HepG2 (cell line): ENCODE results near the gene SPOPL. TPM values are rescaled to one million over a fixed set of nuclear protein-coding genes. Genes with fewer than 3 reads are reported as not detected.
A peak's percentile ranks its signal among the peaks of the same experiment; 100 is the strongest.

Source experiments
- CEBPB ChIP-seq: IDR thresholded peaks from 2 replicates; pipeline ENCODE4 v1.6.1; 2011; ENCODE audit warnings: low read depth, low read length, improper control_type of control experiment, borderline replicate concordance
- HNF4G ChIP-seq, 2 experiments: sonication (generic) in 1 of 2; formaldehyde crosslinking in 1 of 2; IDR thresholded peaks; 2 replicates each; pipeline versions ENCODE4 v1.4.0 to v1.6.1; 2011 to 2020; ENCODE audit warnings: borderline replicate concordance in 2 of 2, low read depth in 2 of 2, mild to moderate bottlenecking in 2 of 2, low read length in 1 of 2, missing genetic modification reagents in 1 of 2, moderate library complexity in 1 of 2
- HOXA5 ChIP-seq: sonication (generic); formaldehyde crosslinking; IDR thresholded peaks from 2 replicates; pipeline ENCODE4 v1.4.0; 2020; ENCODE audit warnings: missing genetic modification reagents
- IRF2 ChIP-seq: IDR thresholded peaks from 2 replicates; pipeline ENCODE4 v1.6.1; 2018; ENCODE audit warnings: missing genetic modification reagents, missing compliant biosample characterization
- KDM1A ChIP-seq: IDR thresholded peaks from 2 replicates; pipeline ENCODE4 v1.6.1; 2016; ENCODE audit warnings: missing compliant biosample characterization
- KLF15 ChIP-seq: sonication (generic); formaldehyde crosslinking; IDR thresholded peaks from 2 replicates; pipeline ENCODE4 v1.8.1; 2023; ENCODE audit warnings: borderline replicate concordance, mild to moderate bottlenecking, inconsistent platforms, missing genetic modification reagents, mixed read lengths
- MED1 ChIP-seq: sonication (generic); formaldehyde crosslinking; IDR thresholded peaks from 2 replicates; pipeline ENCODE4 v1.4.0; 2020; ENCODE audit warnings: missing genetic modification reagents
- MIER3 ChIP-seq: IDR thresholded peaks from 2 replicates; pipeline ENCODE4 v1.6.1; 2016; ENCODE audit warnings: missing compliant biosample characterization, borderline replicate concordance
- PITX1 ChIP-seq: sonication (generic); formaldehyde crosslinking; IDR thresholded peaks from 2 replicates; pipeline ENCODE4 v1.5.1; 2020; ENCODE audit warnings: mild to moderate bottlenecking, missing genetic modification reagents
- SAP130 ChIP-seq: IDR thresholded peaks from 2 replicates; pipeline ENCODE4 v1.6.1; 2016; ENCODE audit warnings: low read depth
- SMC3 ChIP-seq: IDR thresholded peaks from 2 replicates; pipeline ENCODE4 v1.6.1; 2011; ENCODE audit warnings: low read length, improper control_type of control experiment
- ZBTB20 ChIP-seq: sonication (generic); formaldehyde crosslinking; IDR thresholded peaks from 2 replicates; pipeline ENCODE4 v1.8.1; 2023; ENCODE audit warnings: missing genetic modification reagents, low read depth, mild to moderate bottlenecking, borderline replicate concordance
- ZNF414 ChIP-seq: sonication (generic); formaldehyde crosslinking; IDR thresholded peaks from 2 replicates; pipeline ENCODE4 v1.5.0; 2020; ENCODE audit warnings: missing genetic modification reagents
- ZNF772 ChIP-seq: sonication (generic); formaldehyde crosslinking; IDR thresholded peaks from 2 replicates; pipeline ENCODE4 v1.5.0; 2020; ENCODE audit warnings: mild to moderate bottlenecking, missing genetic modification reagents
- ZNF784 ChIP-seq: sonication (generic); formaldehyde crosslinking; IDR thresholded peaks from 2 replicates; pipeline ENCODE4 v1.5.1; 2020; ENCODE audit warnings: missing genetic modification reagents, mild to moderate bottlenecking, borderline replicate concordance
- ZSCAN22 ChIP-seq: sonication (generic); formaldehyde crosslinking; IDR thresholded peaks from 2 replicates; pipeline ENCODE4 v1.4.0; 2020; ENCODE audit warnings: mild to moderate bottlenecking, missing genetic modification reagents
- polyA plus RNA-seq, 8 experiments: library from polyadenylated mRNA; depleted of rRNA in 3 of 8; stranded (reverse) in 7 of 8; unstranded in 1 of 8; fragments of >200 nt; fragmentation: Illumina TruSeq in 4 of 8; extraction: Trizol in 4 of 8; gene quantifications; 2 replicates each; pipeline versions ENCODE4 v1.2.1 to v1.2.3, GENCODE V29; 2011 to 2016; ENCODE audit warnings: low read depth in 4 of 8, missing spikeins in 1 of 8, mixed read lengths in 1 of 8; ENCODE audit not compliant: insufficient read depth in 1 of 8
- total RNA-seq, 5 experiments: library from RNA; depleted of rRNA; stranded (reverse); fragments of >200 nt; fragmentation: Illumina TruSeq; extraction: Trizol; gene quantifications; 2 replicates each; pipeline ENCODE4 v1.2.3, GENCODE V29; 2016; ENCODE audit warnings: low read depth in 1 of 5
- TF ChIP-seq, protein P1 (sequence below): sonication (generic); formaldehyde crosslinking; conservative IDR thresholded peaks from 2 replicates; pipeline ENCODE4 v1.8.0; 2022; ENCODE audit warnings: low read depth, missing genetic modification reagents
- TF ChIP-seq, protein P2 (sequence below): sonication (generic); formaldehyde crosslinking; IDR thresholded peaks from 2 replicates; pipeline ENCODE4 v1.8.0; 2022; ENCODE audit warnings: mild to moderate bottlenecking, missing genetic modification reagents, borderline replicate concordance
- TF ChIP-seq, protein P3 (sequence below): IDR thresholded peaks from 2 replicates; pipeline ENCODE4 v1.6.1; 2012; ENCODE audit warnings: low read depth, low read length, improper control_type of control experiment
- TF ChIP-seq, protein P4 (sequence below): sonication (generic); formaldehyde crosslinking; conservative IDR thresholded peaks from 2 replicates; pipeline ENCODE4 v1.8.0; 2022; ENCODE audit warnings: mild to moderate bottlenecking, moderate library complexity, missing genetic modification reagents

The SPOPL gene
- total and polyA plus RNA-seq, 2 of the 13 experiments (the other 11 are each of a cell fraction or from before 2014, with no cell fraction given), result 12.6 to 51.6 TPM

DNA sequence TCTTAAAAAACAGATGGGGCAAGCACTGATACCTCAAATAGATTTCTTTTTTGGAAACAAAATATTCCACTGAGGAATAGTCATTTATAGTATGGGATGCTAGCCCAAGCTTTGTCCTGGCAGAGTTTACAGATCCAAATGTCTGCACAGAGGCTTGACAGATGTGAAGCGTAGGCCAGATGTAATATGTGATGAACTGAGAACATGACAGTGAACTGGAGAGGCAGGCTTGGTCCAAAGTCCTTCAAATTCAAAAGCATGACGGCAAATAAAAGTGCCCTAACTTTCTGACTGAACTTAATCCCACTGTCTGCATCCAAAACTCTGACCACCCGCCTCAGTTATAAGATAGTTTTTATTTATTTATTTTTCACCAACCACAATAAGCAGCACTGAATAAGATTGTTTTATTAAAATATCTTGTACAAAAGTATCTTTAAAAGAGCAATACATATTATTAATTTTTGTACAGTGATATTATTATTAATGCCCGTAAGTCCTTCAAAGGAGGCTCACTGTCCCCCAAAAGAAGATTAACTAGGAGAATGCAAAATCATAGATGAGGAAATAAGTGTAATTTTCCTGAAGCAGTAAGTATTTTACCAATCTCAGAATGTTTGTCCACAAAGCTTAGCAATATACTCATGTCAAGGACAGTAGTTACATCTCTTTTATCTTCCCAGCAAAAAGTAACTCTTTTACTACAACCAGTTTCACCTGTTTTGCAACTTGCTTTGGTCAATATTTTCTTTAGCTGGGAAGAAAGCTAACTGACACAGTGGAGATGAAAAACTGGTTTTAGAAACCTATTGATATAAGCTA, 10.7 kb upstream of the SPOPL start (continued):
- peak; percentile 84 for TF ChIP-seq SAP130
- peak; percentile 85; the same call in 1 of the 2 replicates for TF ChIP-seq IRF2 (CRISPR knock-in tag)
- peak; percentile 94 for TF ChIP-seq CEBPB
- TF ChIP-seq ZSCAN22 (CRISPR knock-in tag), result no peak
- TF ChIP-seq ZBTB20 (CRISPR knock-in tag), result peak; percentile 22; the same call in 1 of the 2 replicates
- TF ChIP-seq, protein P1, sequence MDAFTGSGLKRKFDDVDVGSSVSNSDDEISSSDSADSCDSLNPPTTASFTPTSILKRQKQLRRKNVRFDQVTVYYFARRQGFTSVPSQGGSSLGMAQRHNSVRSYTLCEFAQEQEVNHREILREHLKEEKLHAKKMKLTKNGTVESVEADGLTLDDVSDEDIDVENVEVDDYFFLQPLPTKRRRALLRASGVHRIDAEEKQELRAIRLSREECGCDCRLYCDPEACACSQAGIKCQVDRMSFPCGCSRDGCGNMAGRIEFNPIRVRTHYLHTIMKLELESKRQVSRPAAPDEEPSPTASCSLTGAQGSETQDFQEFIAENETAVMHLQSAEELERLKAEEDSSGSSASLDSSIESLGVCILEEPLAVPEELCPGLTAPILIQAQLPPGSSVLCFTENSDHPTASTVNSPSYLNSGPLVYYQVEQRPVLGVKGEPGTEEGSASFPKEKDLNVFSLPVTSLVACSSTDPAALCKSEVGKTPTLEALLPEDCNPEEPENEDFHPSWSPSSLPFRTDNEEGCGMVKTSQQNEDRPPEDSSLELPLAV (CRISPR knock-in tag), result no peak
- peak; percentile 7; the same call in 1 of the 2 replicates for TF ChIP-seq SMC3
- peak; percentile 39; the same call in 1 of the 2 replicates for TF ChIP-seq HNF4G (IDR thresholded peaks at IDR 0.05; ENCODE audit: borderline replicate concordance, low read depth, low read length)
- TF ChIP-seq HNF4G (CRISPR knock-in tag; IDR thresholded peaks at IDR 0.05; ENCODE audit: borderline replicate concordance, low read depth), result no peak; the same call in 1 of the 2 replicates
- peak; percentile 94 for TF ChIP-seq PITX1 (CRISPR knock-in tag)
- TF ChIP-seq ZNF784 (CRISPR knock-in tag), result no peak
- TF ChIP-seq, protein P2, sequence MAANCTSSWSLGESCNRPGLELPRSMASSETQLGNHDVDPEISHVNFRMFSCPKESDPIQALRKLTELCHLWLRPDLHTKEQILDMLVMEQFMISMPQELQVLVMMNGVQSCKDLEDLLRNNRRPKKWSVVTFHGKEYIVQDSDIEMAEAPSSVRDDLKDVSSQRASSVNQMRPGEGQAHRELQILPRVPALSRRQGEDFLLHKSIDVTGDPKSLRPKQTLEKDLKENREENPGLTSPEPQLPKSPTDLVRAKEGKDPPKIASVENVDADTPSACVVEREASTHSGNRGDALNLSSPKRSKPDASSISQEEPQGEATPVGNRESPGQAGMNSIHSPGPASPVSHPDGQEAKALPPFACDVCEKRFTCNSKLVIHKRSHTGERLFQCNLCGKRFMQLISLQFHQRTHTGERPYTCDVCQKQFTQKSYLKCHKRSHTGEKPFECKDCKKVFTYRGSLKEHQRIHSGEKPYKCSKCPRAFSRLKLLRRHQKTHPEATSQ (CRISPR knock-in tag), result peak; percentile 34; the same call in 1 of the 2 replicates
- no peak for TF ChIP-seq KLF15 (CRISPR knock-in tag)
- TF ChIP-seq MIER3, result peak; percentile 90; the same call in 1 of the 2 replicates
- peak; percentile 50; the same call in 1 of the 2 replicates for TF ChIP-seq ZNF414 (CRISPR knock-in tag)
- TF ChIP-seq ZNF772, result peak; percentile 75; the same call in 1 of the 2 replicates
- TF ChIP-seq, protein P3, sequence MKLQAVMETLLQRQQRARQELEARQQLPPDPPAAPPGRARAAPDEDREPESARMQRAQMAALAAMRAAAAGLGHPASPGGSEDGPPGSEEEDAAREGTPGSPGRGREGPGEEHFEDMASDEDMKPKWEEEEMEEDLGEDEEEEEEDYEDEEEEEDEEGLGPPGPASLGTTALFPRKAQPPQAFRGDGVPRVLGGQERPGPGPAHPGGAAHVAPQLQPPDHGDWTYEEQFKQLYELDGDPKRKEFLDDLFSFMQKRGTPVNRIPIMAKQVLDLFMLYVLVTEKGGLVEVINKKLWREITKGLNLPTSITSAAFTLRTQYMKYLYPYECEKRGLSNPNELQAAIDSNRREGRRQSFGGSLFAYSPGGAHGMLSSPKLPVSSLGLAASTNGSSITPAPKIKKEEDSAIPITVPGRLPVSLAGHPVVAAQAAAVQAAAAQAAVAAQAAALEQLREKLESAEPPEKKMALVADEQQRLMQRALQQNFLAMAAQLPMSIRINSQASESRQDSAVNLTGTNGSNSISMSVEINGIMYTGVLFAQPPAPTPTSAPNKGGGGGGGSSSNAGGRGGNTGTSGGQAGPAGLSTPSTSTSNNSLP, result peak; percentile 70
- TF ChIP-seq, protein P4, sequence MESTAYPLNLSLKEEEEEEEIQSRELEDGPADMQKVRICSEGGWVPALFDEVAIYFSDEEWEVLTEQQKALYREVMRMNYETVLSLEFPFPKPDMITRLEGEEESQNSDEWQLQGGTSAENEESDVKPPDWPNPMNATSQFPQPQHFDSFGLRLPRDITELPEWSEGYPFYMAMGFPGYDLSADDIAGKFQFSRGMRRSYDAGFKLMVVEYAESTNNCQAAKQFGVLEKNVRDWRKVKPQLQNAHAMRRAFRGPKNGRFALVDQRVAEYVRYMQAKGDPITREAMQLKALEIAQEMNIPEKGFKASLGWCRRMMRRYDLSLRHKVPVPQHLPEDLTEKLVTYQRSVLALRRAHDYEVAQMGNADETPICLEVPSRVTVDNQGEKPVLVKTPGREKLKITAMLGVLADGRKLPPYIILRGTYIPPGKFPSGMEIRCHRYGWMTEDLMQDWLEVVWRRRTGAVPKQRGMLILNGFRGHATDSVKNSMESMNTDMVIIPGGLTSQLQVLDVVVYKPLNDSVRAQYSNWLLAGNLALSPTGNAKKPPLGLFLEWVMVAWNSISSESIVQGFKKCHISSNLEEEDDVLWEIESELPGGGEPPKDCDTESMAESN (CRISPR knock-in tag), result peak; percentile 57; the same call in 1 of the 2 replicates
- 0 out of 2 replicates have a peak, but pooled peaks have one; percentile 64 for TF ChIP-seq HOXA5
- peak; percentile 75 for TF ChIP-seq KDM1A
- peak; percentile 87 for TF ChIP-seq MED1 (CRISPR knock-in tag)
